Embryonic facial prominence (tissue), 1 donor: ENCODE measurements around the gene NEK1.

Experiments used
- DNase-seq: peaks from one replicate; pipeline ENCODE4 v3.0.0-alpha.2; 2016; ENCODE audit errors: extremely low spot score

NEK1 gene, protein sequence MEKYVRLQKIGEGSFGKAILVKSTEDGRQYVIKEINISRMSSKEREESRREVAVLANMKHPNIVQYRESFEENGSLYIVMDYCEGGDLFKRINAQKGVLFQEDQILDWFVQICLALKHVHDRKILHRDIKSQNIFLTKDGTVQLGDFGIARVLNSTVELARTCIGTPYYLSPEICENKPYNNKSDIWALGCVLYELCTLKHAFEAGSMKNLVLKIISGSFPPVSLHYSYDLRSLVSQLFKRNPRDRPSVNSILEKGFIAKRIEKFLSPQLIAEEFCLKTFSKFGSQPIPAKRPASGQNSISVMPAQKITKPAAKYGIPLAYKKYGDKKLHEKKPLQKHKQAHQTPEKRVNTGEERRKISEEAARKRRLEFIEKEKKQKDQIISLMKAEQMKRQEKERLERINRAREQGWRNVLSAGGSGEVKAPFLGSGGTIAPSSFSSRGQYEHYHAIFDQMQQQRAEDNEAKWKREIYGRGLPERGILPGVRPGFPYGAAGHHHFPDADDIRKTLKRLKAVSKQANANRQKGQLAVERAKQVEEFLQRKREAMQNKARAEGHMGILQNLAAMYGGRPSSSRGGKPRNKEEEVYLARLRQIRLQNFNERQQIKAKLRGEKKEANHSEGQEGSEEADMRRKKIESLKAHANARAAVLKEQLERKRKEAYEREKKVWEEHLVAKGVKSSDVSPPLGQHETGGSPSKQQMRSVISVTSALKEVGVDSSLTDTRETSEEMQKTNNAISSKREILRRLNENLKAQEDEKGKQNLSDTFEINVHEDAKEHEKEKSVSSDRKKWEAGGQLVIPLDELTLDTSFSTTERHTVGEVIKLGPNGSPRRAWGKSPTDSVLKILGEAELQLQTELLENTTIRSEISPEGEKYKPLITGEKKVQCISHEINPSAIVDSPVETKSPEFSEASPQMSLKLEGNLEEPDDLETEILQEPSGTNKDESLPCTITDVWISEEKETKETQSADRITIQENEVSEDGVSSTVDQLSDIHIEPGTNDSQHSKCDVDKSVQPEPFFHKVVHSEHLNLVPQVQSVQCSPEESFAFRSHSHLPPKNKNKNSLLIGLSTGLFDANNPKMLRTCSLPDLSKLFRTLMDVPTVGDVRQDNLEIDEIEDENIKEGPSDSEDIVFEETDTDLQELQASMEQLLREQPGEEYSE (N-terminal part only)

DNA sequence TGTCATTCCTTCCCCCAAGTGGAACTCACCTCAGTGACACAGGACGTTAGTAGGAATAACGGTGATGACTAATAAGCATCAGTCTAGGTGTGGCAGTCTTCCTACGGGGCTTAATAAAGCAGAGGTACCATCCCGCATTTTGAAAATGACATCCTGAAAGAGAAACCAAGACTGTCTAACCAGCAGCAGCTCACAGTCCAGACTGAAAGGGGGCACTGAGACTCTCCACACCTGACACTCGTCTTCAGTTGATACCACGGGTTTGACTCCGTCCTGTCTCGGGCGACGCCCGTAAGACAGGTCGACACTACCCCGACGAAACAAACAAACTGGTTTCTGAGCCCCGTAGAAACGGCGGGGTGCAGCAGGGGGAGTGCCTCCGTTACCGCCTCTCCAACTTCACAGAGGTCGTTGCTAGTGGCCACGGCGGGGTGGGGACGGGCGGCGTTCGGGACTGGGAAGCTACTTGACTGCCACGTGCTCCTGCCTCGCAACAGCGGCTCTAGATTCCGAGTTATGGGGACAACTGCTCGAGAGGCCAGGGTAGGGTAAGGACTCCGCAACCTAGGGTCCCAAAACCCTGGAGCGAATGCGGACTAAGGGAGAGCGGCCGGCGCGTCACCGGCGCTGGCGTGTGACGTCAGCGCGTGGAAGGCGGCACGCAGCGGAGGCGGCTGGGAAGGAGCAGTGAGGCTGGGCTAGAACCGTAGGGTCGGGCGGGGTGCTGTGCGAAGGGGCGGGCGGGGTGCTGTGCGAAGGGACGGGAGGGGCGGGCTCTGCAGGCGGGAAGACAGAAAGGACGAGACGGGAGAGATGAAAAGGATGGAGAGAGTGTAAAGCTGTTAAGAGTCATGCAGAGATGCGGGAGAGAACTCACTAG, at the start of gene NEK1:
NEK1 (minus strand) TSS at position 593 of the 880 bp plus-strand sequence. CDS start 9,953 bp downstream, outside the sequence.
- peak; percentile 89 for DNase-seq

DNA sequence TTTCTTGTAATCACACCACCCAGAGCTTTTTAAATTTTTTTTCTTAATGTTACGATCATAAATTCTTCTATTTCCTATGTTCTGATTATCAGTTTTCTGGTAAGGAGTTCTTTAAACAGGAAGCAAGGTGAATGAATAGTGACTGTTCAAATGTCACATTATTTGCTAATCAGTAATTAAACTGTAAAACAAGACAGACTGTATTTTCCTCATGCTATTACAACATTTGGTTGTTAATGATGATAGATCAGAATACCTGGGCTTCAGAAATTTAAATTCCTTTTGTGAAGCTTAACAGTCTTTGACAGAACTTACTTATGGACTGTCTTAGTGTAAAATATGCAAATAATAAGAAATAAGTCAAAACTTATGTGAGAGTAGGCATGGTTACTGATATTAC, 49.4 kb upstream of the NEK1 start:
- DNase-seq, result no peak

DNA sequence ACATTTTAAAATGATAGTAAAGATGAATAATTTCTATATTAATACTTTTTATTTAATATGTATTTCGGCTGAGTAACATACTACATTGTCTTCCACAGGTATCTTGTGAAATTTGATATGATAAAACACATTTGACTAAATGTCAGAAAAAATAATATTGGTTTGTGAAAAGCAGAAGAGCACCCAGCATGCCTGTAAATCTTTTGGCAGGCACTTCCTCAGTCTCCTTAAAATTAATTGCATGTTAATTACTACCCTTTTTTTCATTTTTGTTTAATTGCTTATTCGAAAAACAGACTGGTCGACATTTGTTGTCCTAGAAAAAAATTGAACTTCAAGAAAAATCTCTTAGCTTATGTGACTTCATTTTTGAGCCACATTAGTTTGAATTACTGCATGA, 48.5 kb upstream of the NEK1 start:
- no peak for DNase-seq

DNA sequence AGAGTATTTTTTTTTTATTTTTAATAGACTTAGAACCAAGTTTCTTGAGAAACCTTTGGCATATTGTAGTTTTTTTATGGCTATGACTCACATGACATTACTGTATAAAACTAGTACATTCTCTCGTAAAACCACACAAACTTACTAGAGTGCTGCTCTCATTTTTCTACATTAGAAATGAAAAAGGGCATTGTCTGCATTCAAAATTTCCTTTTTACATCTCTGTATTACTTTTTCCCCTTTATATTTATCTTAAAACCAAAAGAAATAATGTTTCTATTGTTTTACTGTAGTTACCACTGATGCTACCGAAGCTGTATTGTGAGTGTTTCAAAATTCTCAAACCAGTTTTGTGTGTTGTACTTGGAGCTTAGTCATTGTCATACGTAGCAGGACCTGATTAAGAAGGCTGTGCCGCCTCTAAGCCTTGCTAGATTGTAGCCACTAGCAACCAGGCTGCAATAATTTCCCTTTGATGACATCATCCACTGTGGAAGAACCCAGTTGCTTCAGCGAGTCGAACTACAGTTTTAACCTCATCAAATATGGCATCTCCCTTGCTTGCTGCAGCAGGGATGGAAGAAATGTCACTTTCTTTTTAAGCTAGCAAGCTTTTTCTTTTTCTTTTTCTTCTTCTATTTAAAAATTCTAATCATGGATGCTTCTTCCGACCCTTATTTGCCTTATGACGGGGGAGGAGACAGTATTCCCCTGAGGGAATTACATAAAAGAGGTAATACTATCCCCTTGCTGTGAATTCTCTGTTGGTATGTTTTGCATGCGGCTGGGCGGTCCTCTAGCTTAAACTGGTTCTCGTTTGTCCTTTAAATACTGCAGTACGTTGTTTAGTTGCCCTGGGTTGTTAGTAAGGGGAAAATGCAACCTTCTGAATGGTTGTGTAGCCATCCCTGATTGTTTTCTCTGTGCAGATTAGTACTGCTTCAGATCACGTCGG, 47.6 kb upstream of the NEK1 start:
- peak; percentile 94 for DNase-seq

DNA sequence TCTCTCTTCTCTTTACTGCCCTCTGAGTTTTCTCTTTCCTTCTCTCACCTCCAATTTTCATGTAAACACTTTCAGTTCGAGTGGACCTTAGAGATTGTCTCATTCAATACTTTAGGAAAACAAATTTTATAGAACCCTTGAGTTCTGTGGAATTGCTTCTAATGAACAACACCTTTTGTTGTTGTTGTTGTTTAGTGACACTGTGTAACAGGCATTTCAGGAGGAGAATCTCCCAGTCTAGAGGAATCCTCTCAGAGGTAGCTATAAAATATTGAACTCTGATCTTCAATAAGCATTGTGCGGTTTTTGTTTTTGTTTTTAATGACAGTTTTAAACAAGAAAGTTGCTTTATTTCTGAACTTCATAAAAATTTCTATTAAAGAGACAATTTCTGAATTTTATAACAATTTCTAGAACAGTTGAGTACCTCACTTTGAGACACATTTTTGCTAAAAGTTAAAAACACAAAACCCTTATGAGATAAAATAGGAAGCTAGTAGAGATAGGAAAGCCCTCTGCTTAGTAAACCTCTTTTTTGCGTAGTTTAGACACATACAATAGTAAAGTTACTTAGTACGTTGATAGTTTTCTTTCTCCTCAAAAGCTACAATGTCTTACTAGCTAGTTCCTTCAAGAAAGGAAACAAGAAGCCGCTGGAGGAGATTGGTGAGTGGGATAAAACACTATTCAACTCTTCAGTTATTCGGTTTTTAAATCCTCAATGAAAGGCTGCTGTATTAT, 46.8 kb upstream of the NEK1 start:
- no peak for DNase-seq

DNA sequence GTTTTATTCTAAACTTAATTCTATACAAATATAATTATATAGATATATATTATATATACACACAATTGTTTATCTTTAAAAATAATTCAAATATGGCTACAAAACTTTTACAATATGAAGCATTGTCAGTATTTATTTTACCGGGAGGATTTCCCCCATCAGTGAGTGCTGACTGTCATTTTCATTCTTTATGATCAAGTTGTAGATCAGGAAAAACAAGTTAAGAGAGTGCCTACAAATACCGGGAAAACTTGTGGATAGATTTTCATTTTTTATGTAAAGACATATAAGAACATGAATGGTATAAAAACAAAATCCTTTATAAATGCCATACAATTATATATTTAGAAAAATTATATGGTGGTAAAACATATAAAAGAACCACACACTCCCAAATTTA, 45.8 kb upstream of the NEK1 start:
- no peak for DNase-seq

DNA sequence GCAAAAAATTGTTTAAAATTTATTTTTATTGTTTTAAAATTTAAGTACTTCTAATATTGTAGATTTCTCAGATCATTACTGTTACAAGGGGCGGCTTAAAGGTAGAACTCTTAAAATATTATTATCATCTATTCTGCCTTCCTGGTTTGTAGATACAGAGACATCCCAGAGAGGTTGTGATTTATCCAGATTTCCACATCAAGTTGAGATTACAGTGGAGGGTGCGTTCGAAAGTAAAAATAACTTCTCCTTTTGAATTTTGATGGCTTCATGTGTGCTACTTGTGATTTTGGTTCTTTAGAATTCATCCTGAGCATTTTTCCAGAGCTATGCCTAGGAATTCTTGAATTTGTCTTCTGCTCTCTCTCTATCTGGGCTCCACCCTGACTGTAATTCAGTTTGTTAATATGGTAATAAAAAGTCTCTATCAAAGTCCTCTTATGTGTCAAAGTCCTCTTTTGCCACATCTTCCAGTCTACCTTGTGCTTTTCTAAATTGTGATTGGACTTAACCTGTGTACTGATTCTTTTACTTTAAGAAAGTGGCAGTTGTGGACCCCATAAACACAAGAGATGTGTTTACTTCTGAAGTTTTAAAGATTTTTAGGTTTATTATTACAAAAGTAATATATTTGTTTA, 45.2 kb upstream of the NEK1 start:
- no peak for DNase-seq

DNA sequence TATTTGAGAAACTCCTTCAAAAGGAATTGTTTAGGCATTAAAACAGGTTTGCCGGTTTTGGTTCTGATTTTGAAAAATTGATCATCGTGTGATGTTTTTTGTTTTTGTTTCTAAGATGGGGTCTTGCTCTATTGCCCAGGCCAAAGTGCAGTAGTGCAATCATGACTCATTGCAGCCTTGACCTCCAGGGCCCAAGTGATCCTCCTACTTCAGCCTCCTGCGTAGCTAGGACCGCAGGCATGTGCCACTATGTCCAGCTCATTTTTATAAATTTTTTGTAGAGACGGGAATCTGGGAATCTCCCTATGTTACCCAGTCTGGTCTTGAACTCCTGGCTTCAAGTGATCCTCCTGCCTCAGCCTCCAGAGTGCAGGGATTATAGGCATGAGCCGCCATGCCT, 43.0 kb upstream of the NEK1 start:
- no peak for DNase-seq

DNA sequence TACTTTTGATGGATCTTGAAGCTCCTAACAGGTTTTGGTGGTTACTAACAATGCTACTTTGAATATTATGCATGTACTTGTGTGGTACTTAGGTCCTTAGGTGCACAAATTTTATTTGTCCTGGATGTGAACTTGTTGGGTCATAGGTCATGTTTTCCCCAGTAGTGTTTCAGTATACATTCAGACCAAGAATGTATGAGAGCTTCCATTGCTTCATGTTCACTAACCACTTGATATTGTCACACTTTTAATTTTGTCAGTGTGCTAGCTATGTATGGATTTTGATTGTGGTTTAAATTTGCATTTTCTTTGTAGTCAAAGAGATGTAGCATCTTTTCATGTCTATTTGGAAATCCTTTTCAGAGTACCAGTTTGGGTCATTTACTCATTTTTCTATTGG, 40.2 kb upstream of the NEK1 start:
- no peak for DNase-seq

DNA sequence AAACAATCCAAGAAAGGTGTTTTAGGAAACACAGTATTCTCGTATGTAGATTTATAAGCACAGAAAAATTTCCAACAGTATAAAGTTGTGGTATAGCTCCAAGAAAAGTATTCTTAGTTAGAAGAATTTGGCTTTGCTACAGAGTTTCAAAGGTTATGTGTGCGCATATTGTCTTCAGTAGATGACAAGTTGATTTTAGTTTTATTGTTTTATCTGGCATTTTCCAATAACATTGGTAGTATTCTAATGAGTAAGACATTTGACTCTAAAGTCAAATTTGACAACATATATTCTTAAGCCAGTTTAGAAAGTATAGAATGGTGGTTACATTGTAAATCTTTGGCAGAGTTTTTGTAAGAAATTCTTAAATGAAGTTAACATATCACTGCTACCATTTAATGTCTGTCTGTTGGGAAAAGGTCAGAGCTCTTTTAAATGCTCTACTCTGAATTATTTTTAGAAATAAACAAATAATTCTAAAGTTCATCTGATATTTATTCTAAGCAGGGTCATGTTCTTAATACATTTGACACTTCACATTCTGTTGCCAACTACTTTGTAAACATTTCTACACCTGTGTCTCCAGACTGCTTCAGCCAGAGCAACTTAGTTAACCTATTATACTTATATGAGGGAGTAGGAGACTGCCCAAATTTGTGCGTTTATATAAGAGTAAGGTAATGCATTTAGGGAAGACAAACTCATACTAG, 38.0 kb upstream of the NEK1 start:
- DNase-seq, result no peak

DNA sequence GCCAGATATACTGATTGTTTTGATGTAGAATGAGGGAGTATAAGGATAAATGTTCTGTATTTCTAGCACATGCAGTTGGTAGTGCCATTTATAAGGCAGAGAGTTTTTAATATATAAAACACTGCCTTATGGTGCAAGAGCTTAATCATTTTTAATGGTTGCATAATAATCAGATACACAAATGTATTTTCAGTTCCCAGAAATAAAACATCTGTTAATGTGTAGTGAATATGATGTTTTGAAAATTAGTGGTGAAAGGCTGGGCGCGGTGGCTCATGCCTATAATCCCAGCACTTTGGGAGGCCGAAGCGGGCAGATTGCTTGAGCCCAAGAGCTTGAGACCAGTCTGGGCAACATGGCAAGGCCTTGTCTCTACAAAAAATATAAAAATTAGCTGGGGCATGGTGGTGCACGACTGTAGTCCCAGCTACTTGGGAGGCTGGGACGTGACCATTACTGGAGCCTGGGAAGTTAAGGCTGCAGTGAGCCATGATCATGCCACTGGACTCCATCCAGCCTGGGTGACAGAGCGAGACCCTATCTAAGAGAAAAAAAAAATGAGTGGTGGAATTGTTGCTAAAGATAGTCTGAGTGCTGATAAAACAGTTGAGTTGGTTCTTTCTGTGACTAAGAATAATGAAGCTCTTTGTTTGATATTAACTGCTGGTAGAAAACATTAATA, 37.3 kb upstream of the NEK1 start:
- DNase-seq, result no peak

DNA sequence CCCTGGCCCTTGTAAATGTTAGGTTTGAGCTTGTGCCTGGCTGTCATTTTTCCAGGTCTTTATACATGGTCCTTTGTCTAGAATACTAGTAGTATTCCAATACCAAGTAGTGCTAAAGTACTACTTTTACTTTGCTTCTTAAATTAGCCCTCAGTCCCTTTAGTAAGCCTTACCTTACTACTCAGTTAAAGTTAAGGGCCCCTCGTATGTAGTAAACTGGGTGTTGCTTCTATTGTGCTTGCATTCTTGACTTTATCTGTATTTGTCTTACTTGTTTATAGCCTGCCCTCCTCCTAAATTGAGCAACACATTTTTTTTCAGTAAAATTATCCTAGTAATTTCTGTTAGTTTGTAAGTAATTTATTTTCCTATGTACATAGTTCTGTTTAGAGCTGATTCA, 33.2 kb upstream of the NEK1 start:
- DNase-seq, result no peak

DNA sequence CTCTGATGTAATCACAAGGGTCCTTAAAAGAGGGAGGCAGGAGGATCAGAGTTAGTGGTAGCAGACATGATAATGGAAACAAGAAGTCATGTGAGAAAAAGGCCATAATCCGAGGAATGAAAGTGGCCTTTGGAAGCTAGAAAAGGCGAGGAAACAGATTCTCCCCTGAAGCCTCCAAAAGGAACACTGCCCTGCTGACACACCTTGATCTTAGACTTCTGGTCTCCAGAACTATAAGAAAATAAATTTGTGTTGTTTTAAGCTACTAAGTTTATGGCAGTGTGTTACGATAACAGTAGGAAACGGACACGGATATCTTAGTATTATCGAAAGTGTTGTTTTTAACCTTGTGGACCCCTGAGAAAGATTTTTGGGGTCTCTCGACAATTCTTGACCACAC, 32.4 kb upstream of the NEK1 start:
- DNase-seq, result no peak

DNA sequence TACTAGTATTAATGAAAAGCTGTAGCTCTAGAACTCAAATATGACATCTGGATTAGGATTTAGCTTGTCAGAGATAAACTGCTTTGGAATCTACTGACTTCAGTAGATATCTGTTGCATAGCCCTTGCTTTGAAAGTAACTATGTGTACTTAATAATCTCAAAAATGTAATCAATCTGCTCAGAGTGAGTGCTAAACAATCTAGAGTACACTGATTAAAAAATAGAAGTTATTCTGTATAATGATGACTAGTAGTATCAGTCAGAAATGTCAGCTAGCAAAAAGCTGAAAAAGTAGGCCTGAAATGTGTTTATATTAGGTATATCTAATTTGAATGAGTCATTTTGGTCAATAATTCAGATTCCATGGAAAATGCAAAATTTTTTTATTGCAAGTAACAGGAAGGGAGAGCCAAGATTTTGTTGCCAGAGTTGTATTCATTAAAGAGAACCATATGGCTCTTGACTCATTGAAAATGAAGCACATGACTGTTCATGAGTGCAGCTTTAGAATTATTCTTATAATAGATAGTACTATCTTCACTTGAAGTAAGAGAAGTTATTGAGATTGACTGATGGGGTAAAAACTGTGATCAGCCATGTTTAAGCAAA, 28.0 kb upstream of the NEK1 start:
- no peak for DNase-seq

DNA sequence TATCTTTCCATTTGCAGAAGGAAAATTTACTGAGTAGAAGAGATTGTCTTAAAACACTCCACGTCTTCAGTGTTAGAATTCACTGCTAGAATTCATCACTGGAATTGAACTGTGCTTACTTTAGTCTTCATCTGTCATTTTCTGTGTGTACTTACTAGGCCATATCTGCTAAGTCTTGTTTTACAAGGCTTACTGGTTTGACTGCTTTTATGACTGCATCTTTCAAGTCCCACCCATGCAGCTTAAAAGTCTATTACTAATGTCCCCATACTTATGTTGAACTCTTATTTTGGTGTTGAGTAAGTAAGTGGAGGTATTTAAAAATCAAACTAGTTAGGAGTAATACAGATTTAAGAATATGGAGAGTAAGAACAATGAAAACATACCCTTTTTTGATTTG, 22.6 kb upstream of the NEK1 start:
- DNase-seq, result no peak

DNA sequence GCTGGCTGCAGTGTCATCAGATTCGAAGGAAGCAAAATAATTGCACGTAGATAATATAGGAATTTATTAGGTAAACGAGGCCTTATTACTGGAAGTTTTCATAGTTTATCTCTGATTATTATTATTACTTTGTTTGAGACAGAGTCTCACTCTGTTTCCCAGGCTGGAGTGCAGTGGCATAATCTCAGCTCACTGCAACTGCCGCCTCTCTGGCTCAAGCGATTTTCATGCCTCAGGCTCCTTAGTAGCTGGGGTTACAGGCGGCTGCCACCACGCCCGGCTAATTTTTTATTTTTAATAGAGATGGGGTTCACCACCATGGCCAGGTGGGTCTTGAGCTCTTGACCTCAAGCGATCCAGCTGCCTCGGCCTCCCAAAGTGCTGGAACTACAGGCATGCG, 20.5 kb upstream of the NEK1 start:
- no peak for DNase-seq

DNA sequence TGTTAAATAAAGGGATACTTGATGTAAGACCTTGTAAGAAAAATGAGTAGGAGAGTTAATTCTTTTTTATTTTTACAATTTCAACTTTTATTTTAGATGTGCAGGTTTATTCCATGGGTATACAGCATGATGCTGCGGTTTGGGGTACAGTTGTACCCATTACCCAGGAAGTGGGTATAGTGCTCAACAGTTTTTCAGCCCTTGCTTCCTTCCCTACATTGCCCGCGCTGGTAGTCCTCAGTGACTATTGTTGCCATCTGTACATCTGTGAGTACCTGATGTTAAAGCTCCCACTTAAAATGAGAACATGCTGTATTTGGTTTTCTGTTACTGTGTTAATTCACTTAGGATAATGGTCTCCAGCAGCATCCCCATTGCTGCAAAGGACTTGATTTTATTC, 17.7 kb upstream of the NEK1 start:
- no peak for DNase-seq
